AG04450 (cell line): ENCODE data around the gene TREM2. TPM values are rescaled to one million over a fixed set of nuclear protein-coding genes. Genes with fewer than 3 reads are reported as not detected.

Experiments used
- CTCF ChIA-PET: fragments of 300-600, 350-600 bp; formaldehyde crosslinking; extraction: SDS; loops from one replicate; lab custom pipeline; 2022; ENCODE audit warnings: antibody characterized with exemption, inconsistent platforms; lab: Charles Lee
- POLR2A ChIA-PET: fragments of 350-600 bp; formaldehyde crosslinking; extraction: SDS; loops from one replicate; lab custom pipeline; 2021; ENCODE audit warnings: antibody characterized with exemption, inconsistent platforms; lab: Yijun Ruan, JAX
- DNase-seq: peaks from one replicate; pipeline ENCODE4 v3.0.0-alpha.2; 2011; ENCODE audit warnings: low read depth, low spot score
- H3K27ac ChIP-seq: one replicate; pipeline ENCODE4 v1.5.1; 2012; ENCODE audit warnings: low read depth, low read length, control low read depth
- H3K27me3 ChIP-seq: one replicate; pipeline ENCODE4 v1.6.0; 2012; ENCODE audit warnings: low read length; ENCODE audit not compliant: control insufficient read depth, insufficient read depth
- H3K4me3 ChIP-seq: 2 replicates; pipeline ENCODE4 v1.5.1; 2011; ENCODE audit warnings: mild to moderate bottlenecking, low read depth, low read length, control low read depth
- H3K9me3 ChIP-seq: 2 replicates; pipeline ENCODE4 v1.5.1; 2012; ENCODE audit warnings: low read length; ENCODE audit not compliant: control insufficient read depth, insufficient read depth
- polyA plus RNA-seq: library from polyadenylated mRNA; depleted of rRNA; stranded (reverse); fragments of >200 nt; gene quantifications from 2 replicates; pipeline ENCODE4 v1.2.3, GENCODE V29; 2011
- TF ChIP-seq, protein P1 (sequence below): IDR thresholded peaks from 2 replicates; pipeline ENCODE4 v1.5.1; 2011; ENCODE audit warnings: low read depth, low read length, control low read depth, inconsistent platforms

TREM2 gene
- polyA plus RNA-seq, 1 experiment = 0.07 TPM

DNA sequence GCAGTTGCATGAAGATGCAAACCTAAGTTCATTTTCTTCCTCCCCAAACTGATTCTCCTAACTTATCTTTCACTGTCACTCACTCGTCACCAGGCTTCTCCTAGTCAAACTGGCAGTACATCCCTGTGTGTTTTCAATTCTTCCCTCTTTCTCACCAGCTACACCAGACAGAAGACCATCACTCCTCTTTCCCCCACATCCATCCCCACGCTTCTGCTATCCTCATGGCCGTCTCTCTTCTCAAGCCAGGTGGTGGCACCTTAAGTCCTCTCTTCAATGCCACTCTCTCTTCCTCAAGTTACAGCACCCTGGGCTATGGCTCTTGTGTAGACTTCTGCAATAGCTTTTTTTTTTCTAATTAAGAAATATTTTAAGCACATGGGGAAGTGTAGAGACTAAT lies 14.4 kb upstream of the TREM2 start:
- POLR2A ChIA-PET = no interaction called here
- H3K27ac ChIP-seq = no peak overlapping the region
- no peak overlapping the region for H3K4me3 ChIP-seq
- TF ChIP-seq, protein P1, sequence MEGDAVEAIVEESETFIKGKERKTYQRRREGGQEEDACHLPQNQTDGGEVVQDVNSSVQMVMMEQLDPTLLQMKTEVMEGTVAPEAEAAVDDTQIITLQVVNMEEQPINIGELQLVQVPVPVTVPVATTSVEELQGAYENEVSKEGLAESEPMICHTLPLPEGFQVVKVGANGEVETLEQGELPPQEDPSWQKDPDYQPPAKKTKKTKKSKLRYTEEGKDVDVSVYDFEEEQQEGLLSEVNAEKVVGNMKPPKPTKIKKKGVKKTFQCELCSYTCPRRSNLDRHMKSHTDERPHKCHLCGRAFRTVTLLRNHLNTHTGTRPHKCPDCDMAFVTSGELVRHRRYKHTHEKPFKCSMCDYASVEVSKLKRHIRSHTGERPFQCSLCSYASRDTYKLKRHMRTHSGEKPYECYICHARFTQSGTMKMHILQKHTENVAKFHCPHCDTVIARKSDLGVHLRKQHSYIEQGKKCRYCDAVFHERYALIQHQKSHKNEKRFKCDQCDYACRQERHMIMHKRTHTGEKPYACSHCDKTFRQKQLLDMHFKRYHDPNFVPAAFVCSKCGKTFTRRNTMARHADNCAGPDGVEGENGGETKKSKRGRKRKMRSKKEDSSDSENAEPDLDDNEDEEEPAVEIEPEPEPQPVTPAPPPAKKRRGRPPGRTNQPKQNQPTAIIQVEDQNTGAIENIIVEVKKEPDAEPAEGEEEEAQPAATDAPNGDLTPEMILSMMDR = no peak
- DNase-seq = no peak
- H3K27me3 ChIP-seq = peaks cover 5% of the 10 kb centered on the region
- no peaks in the 10 kb centered on the region for H3K9me3 ChIP-seq
- CTCF ChIA-PET = interaction anchor here (1.8 kb wide), 1 partner anchor 85 kb away, joined by 6 read pairs; no protein-coding TSS in a partner anchor

DNA sequence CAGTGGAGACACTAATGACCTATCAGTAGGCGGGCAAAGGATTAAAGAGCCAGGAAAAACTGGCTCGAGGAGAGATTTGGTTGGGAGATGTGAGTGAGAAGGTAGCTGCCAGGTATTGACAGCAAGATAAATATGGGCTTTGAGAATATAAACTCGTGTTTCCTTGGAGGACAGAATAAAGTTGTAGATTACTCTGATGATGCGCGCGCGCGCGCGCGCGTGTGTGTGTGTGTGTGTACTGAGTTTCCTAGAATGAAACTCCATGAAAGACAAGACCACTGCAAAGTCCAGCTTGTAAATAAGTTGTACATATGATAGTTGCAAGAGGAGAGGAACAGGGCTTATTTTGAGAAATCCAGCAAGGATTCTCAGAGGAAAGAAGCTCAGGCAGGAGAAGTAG lies 13.3 kb upstream of the TREM2 start:
- Histone ChIP-seq H3K27me3 (peaks cover 5% of the 10 kb centered on the region), H3K9me3 (no peaks in the 10 kb centered on the region), H3K27ac (no peak overlapping the region), H3K4me3 (no peak overlapping the region)
- POLR2A ChIA-PET = no interaction called here
- no peak for DNase-seq
- CTCF ChIA-PET = interaction anchor here (1.8 kb wide), 1 partner anchor 83 kb away, joined by 6 read pairs; no protein-coding TSS in a partner anchor
- TF ChIP-seq, protein P1 = no peak

GRCh38 chr6:41175084-41175483 lies 12.2 kb upstream of the TREM2 start:
- Histone ChIP-seq H3K4me3 (no peak overlapping the region), H3K9me3 (no peaks in the 10 kb centered on the region), H3K27ac (no peak overlapping the region), H3K27me3 (peaks cover 5% of the 10 kb centered on the region)
- CTCF ChIA-PET = no interaction called here
- TF ChIP-seq, protein P1 = no peak
- no peak for DNase-seq
- POLR2A ChIA-PET = no interaction called here

DNA sequence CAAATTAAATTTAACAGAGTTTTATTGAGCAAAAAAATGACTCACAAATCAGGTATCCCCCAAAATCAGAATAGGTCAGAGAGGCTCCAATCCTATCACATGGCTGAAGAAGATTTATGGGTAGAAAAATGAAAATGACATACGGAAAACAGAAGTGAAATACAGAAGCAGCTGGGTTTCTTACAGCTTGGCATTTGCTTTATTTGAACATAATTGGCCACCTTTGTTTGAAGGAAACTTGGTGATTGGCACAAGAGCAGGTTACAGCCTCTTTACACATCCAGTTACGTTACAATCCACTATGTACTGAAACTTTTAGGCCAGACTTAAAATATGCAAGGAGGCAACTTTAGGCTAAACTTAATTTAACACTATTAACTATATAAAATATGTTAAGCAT lies 11.7 kb upstream of the TREM2 start:
- H3K9me3 ChIP-seq = no peaks in the 10 kb centered on the region
- TF ChIP-seq, protein P1 = no peak
- ChIA-PET POLR2A (no interaction called here), CTCF (no interaction called here)
- DNase-seq = no peak
- H3K27me3 ChIP-seq = peaks cover 5% of the 10 kb centered on the region
- H3K27ac ChIP-seq = no peak overlapping the region
- H3K4me3 ChIP-seq = no peak overlapping the region

- no peaks in the 10 kb centered on the region for H3K9me3 ChIP-seq
- peaks cover 6% of the 10 kb centered on the region for H3K27me3 ChIP-seq
- H3K27ac ChIP-seq = no peak overlapping the region
- TF ChIP-seq, protein P1 = no peak
- ChIA-PET CTCF (interaction anchor here (1.7 kb wide), 1 partner anchor 10 kb away, joined by 6 read pairs; no protein-coding TSS in a partner anchor), POLR2A (no interaction called here)
- H3K4me3 ChIP-seq = no peak overlapping the region
- DNase-seq = no peak
Observed at GRCh38 chr6:41171908-41172307, 9.0 kb upstream of the TREM2 start.
